H1 (cell line): ENCODE data around the gene SDSL.

ENCODE experiments used
- EP300 ChIP-seq, 2 experiments: IDR thresholded peaks; 1 replicate in 1 of 2; 2 replicates in 1 of 2; pipeline ENCODE4 v1.6.1; 2011 to 2012; ENCODE audit warnings: low read depth in 2 of 2, low read length in 2 of 2, mild to moderate bottlenecking in 2 of 2, borderline replicate concordance in 1 of 2, inconsistent platforms in 1 of 2, moderate library complexity in 1 of 2
- POLR2A ChIP-seq, 2 experiments: IDR thresholded peaks; 1 replicate in 1 of 2; 2 replicates in 1 of 2; pipeline ENCODE4 v1.6.1; 2011; ENCODE audit warnings: low read depth in 2 of 2, low read length in 2 of 2, mild to moderate bottlenecking in 2 of 2; ENCODE audit errors: control extremely low read depth in 1 of 2
- SIX5 ChIP-seq: IDR thresholded peaks from 2 replicates; pipeline ENCODE4 v1.6.1; 2011; ENCODE audit warnings: mild to moderate bottlenecking, low read depth, low read length
- SRF ChIP-seq: IDR thresholded peaks from 2 replicates; pipeline ENCODE4 v1.6.1; 2011; ENCODE audit warnings: mild to moderate bottlenecking, low read depth, low read length, moderate library complexity
- YY1 ChIP-seq: IDR thresholded peaks from 2 replicates; pipeline ENCODE4 v1.6.1; 2011; ENCODE audit warnings: low read depth, mild to moderate bottlenecking, low read length
- ZNF274 ChIP-seq: IDR thresholded peaks from 2 replicates; pipeline ENCODE4 v1.7.0; 2012; ENCODE audit warnings: low read length, borderline replicate concordance; ENCODE audit errors: extremely low read depth
- TF ChIP-seq, protein P1 (sequence below), 3 experiments: IDR thresholded peaks; 1 replicate in 2 of 3; 2 replicates in 1 of 3; pipeline versions ENCODE4 v1.5.1 to v1.6.1; 2011; ENCODE audit warnings: low read length in 3 of 3, mild to moderate bottlenecking in 3 of 3, inconsistent platforms in 2 of 3, low read depth in 1 of 3, moderate library complexity in 1 of 3; ENCODE audit not compliant: insufficient read depth in 1 of 3; ENCODE audit errors: control extremely low read depth in 1 of 3

DNA sequence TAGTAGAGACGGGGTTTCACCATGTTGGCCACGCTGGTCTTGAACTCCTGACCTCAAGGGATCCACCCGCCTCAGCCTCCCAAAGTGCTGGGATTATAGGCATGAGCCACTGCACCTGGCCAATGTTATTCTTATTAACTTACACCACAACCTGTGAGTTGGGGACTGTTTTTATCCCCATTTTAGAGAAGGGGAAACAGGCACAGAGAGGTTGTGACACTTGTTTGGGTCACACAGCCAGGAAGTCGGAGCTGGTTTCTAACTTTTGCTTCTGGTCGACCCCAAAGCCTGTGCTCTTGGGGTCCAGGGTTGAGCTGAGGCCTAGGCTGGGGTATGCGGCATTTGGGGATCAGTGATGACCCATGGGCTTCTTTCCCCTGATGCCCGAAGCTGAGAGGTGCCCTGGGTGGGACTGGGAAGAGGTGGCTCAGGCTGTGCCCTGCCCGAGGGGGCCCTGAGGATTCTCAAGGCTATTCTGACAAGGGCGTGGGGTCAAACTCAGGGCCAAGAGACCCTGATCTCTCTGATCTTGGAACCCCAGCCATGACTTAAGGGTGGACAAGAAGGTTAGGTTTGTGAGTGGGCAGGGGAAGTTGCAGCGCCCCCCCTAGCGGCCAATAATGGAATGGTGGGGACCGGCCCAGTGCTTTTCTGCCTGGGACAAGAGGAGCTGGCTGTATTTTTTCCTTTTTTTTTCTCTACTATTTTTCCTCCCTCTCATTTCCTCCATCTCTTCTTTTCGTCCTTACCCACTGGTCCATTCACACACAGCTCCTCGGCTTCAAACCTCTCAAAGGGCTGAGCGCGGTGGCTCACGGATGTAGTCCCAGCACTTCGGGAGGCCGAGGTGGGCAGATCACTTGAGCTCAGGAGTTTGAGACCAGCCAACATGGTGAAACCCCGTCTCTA, 3.0 kb downstream of the SDSL start:
- TF ChIP-seq, protein P1, sequence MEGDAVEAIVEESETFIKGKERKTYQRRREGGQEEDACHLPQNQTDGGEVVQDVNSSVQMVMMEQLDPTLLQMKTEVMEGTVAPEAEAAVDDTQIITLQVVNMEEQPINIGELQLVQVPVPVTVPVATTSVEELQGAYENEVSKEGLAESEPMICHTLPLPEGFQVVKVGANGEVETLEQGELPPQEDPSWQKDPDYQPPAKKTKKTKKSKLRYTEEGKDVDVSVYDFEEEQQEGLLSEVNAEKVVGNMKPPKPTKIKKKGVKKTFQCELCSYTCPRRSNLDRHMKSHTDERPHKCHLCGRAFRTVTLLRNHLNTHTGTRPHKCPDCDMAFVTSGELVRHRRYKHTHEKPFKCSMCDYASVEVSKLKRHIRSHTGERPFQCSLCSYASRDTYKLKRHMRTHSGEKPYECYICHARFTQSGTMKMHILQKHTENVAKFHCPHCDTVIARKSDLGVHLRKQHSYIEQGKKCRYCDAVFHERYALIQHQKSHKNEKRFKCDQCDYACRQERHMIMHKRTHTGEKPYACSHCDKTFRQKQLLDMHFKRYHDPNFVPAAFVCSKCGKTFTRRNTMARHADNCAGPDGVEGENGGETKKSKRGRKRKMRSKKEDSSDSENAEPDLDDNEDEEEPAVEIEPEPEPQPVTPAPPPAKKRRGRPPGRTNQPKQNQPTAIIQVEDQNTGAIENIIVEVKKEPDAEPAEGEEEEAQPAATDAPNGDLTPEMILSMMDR (IDR thresholded peaks at IDR 0.05; ENCODE audit: control extremely low read depth in 1 of 3, insufficient read depth in 1 of 3, low read depth in 1 of 3, low read length in 3 of 3): peak; percentile 74 to 85 (median 81)
- TF ChIP-seq ZNF274: no peak
- no peak for TF ChIP-seq YY1
- no peak for TF ChIP-seq EP300 (IDR thresholded peaks at IDR 0.05; ENCODE audit: borderline replicate concordance in 1 of 2, low read depth in 2 of 2, low read length in 2 of 2)
- TF ChIP-seq POLR2A (IDR thresholded peaks at IDR 0.05; ENCODE audit: control extremely low read depth in 1 of 2, low read depth in 2 of 2, low read length in 2 of 2): no peak
- no peak for TF ChIP-seq SRF
- TF ChIP-seq SIX5: no peak
